ENCODE data around the gene TRNP1. TPM values are rescaled to one million over a fixed set of nuclear protein-coding genes. Genes with fewer than 3 reads are reported as not detected.

Gene TRNP1
- total and polyA plus RNA-seq, 2 experiments from 2014 or later, result 19.1 to 327 TPM

- Histone ChIP-seq H3K36me3 (ENCODE audit: low read depth) (no peaks in the 10 kb centered on the region), H2AFZ (no peak overlapping the region), H3K4me2 (ENCODE audit: unreplicated experiment) (no peak overlapping the region), H3K4me3 (no peak overlapping the region), H3F3A (ENCODE audit: insufficient read depth) (peaks cover 10% of the 10 kb centered on the region), H3K4me1 (ENCODE audit: insufficient read depth) (peaks cover 14% of the 10 kb centered on the region), H3K27me3 (replicated peaks; ENCODE audit: insufficient read depth) (no peaks in the 10 kb centered on the region), H3K9me3 (ENCODE audit: low read depth) (no peaks in the 10 kb centered on the region), H3K79me2 (ENCODE audit: insufficient read depth) (no peaks in the 10 kb centered on the region), H3K9me2 (ENCODE audit: insufficient read depth) (no peaks in the 10 kb centered on the region), H4K20me1 (ENCODE audit: insufficient read depth) (no peaks in the 10 kb centered on the region), H3K9ac (no peak overlapping the region), H3K27ac (no peak overlapping the region)
- 40 to 42% methylated on average over 3 of the region's 3 CpGs for WGBS, 2 experiments (ENCODE audit: low coverage in 1 of 2, low lambda C conversion rate in 2 of 2, missing lambda C conversion rate in 2 of 2)
- TF ChIP-seq EZH2phosphoT487 (IDR thresholded peaks at IDR 0.05; ENCODE audit: insufficient read depth, low read depth) (no peak), EZH2 (IDR thresholded peaks at IDR 0.05; ENCODE audit: insufficient read depth, poor library complexity, severe bottlenecking) (no peak)
- in situ Hi-C loops (cut with MboI), result no loop called here
- DNase-seq, result no peak
Observed at GRCh38 chr1:27015260-27015659, 21.8 kb downstream of the TRNP1 start.

- no peak overlapping the region for H3K9ac ChIP-seq
- peaks cover 7% of the 10 kb centered on the region for H3F3A ChIP-seq (ENCODE audit: insufficient read depth)
- H3K9me3 ChIP-seq (ENCODE audit: low read depth), result no peaks in the 10 kb centered on the region
- H3K4me2 ChIP-seq (ENCODE audit: unreplicated experiment), result no peak overlapping the region
- no peaks in the 10 kb centered on the region for H3K9me2 ChIP-seq (ENCODE audit: insufficient read depth)
- H3K36me3 ChIP-seq (ENCODE audit: low read depth), result no peaks in the 10 kb centered on the region
- H3K4me1 ChIP-seq (ENCODE audit: insufficient read depth), result peaks cover 3% of the 10 kb centered on the region
- DNase-seq, result no peak
- H3K27me3 ChIP-seq (replicated peaks; ENCODE audit: insufficient read depth), result no peaks in the 10 kb centered on the region
- 97 to 100% methylated on average over 1 of the region's 1 CpG for WGBS, 2 experiments (ENCODE audit: low coverage in 1 of 2, low lambda C conversion rate in 2 of 2, missing lambda C conversion rate in 2 of 2)
- TF ChIP-seq EZH2 (IDR thresholded peaks at IDR 0.05; ENCODE audit: insufficient read depth, poor library complexity, severe bottlenecking), result no peak
- no peak for TF ChIP-seq EZH2phosphoT487 (IDR thresholded peaks at IDR 0.05; ENCODE audit: insufficient read depth, low read depth)
- H3K79me2 ChIP-seq (ENCODE audit: insufficient read depth), result no peaks in the 10 kb centered on the region
- H3K4me3 ChIP-seq, result no peak overlapping the region
- H2AFZ ChIP-seq, result no peak overlapping the region
- no peaks in the 10 kb centered on the region for H4K20me1 ChIP-seq (ENCODE audit: insufficient read depth)
- in situ Hi-C loops (cut with MboI), result no loop called here
- no peak overlapping the region for H3K27ac ChIP-seq
Observed at GRCh38 chr1:27016376-27016775, 22.9 kb downstream of the TRNP1 start.

- Histone ChIP-seq H3K4me1 (ENCODE audit: insufficient read depth) (no peaks in the 10 kb centered on the region), H3K27me3 (replicated peaks; ENCODE audit: insufficient read depth) (no peaks in the 10 kb centered on the region), H3K9me2 (ENCODE audit: insufficient read depth) (no peaks in the 10 kb centered on the region), H3K36me3 (ENCODE audit: low read depth) (no peaks in the 10 kb centered on the region), H3K27ac (no peak overlapping the region), H3K4me3 (no peak overlapping the region), H3K9me3 (ENCODE audit: low read depth) (no peaks in the 10 kb centered on the region), H3K9ac (no peak overlapping the region), H3K4me2 (ENCODE audit: unreplicated experiment) (no peak overlapping the region), H3K79me2 (ENCODE audit: insufficient read depth) (no peaks in the 10 kb centered on the region), H2AFZ (no peak overlapping the region), H3F3A (ENCODE audit: insufficient read depth) (no peaks in the 10 kb centered on the region), H4K20me1 (ENCODE audit: insufficient read depth) (no peaks in the 10 kb centered on the region)
- in situ Hi-C loops (cut with MboI), result no loop called here
- DNase-seq, result no peak
- WGBS, 2 experiments (ENCODE audit: low coverage in 1 of 2, low lambda C conversion rate in 2 of 2, missing lambda C conversion rate in 2 of 2), result 91 to 96% methylated on average over 4 of the region's 4 CpGs
- TF ChIP-seq EZH2phosphoT487 (IDR thresholded peaks at IDR 0.05; ENCODE audit: insufficient read depth, low read depth) (no peak), EZH2 (IDR thresholded peaks at IDR 0.05; ENCODE audit: insufficient read depth, poor library complexity, severe bottlenecking) (no peak)
Observed at GRCh38 chr1:27017207-27017606, 23.7 kb downstream of the TRNP1 start.

- H3K4me1 ChIP-seq (ENCODE audit: insufficient read depth), result no peaks in the 10 kb centered on the region
- in situ Hi-C loops (cut with MboI), result no loop called here
- no peaks in the 10 kb centered on the region for H3K9me2 ChIP-seq (ENCODE audit: insufficient read depth)
- H3F3A ChIP-seq (ENCODE audit: insufficient read depth), result no peaks in the 10 kb centered on the region
- H3K27me3 ChIP-seq (replicated peaks; ENCODE audit: insufficient read depth), result no peaks in the 10 kb centered on the region
- H3K9ac ChIP-seq, result no peak overlapping the region
- TF ChIP-seq EZH2 (IDR thresholded peaks at IDR 0.05; ENCODE audit: insufficient read depth, poor library complexity, severe bottlenecking), result no peak
- TF ChIP-seq EZH2phosphoT487 (IDR thresholded peaks at IDR 0.05; ENCODE audit: insufficient read depth, low read depth), result no peak
- H3K9me3 ChIP-seq (ENCODE audit: low read depth), result no peaks in the 10 kb centered on the region
- DNase-seq, result no peak
- H3K27ac ChIP-seq, result no peak overlapping the region
- no peak overlapping the region for H3K4me2 ChIP-seq (ENCODE audit: unreplicated experiment)
- no peaks in the 10 kb centered on the region for H3K36me3 ChIP-seq (ENCODE audit: low read depth)
- WGBS, 2 experiments (ENCODE audit: low coverage in 1 of 2, low lambda C conversion rate in 2 of 2, missing lambda C conversion rate in 2 of 2), result 98 to 100% methylated on average over 3 of the region's 3 CpGs
- no peaks in the 10 kb centered on the region for H3K79me2 ChIP-seq (ENCODE audit: insufficient read depth)
- H3K4me3 ChIP-seq, result no peak overlapping the region
- no peak overlapping the region for H2AFZ ChIP-seq
- no peaks in the 10 kb centered on the region for H4K20me1 ChIP-seq (ENCODE audit: insufficient read depth)
Observed at GRCh38 chr1:27018316-27018715, 24.8 kb downstream of the TRNP1 start.

Data from GM23248 (cell line).